Endothelial cell of umbilical vein (primary cell): ENCODE measurements around the gene H2BK1. TPM values are rescaled to one million over a fixed set of nuclear protein-coding genes. Genes with fewer than 3 reads are reported as not detected.

Source experiments
- BruUV-seq: library from RNA; stranded (reverse); fragments of 400-500 nt; replicated peaks from 2 replicates; lab custom pipeline; 2021; lab: Mats Ljungman, UMichigan
- CTCF ChIA-PET: fragments of 300-600, 350-600 bp; sonication (Branson Sonifier 250); formaldehyde crosslinking; loops from one replicate; lab custom pipeline; 2021; ENCODE audit warnings: antibody characterized with exemption, inconsistent platforms; lab: Charles Lee
- POLR2A ChIA-PET: fragments of 300-600, 350-600 bp; sonication (Branson Sonifier 250); formaldehyde crosslinking; loops from one replicate; lab custom pipeline; 2021; ENCODE audit warnings: antibody characterized with exemption, inconsistent platforms; lab: Charles Lee
- DNase-seq: peaks from one replicate; pipeline ENCODE4 v3.0.0-alpha.2; 2011; ENCODE audit warnings: low read depth, low spot score
- FAIRE-seq: peaks from 2 replicates; lab custom pipeline; 2011; peaks lifted over from hg19 to GRCh38; lab: Jason Lieb, UNC
- H2AFZ ChIP-seq: 2 replicates; pipeline ENCODE4 v1.6.0; 2012; ENCODE audit warnings: low read depth, low read length, control low read depth, inconsistent platforms
- H3K27ac ChIP-seq: 2 replicates; pipeline ENCODE4 v1.5.1; 2011; ENCODE audit warnings: low read depth, mild to moderate bottlenecking, control low read depth, low read length, moderate library complexity; ENCODE audit not compliant: insufficient read depth
- H3K27me3 ChIP-seq, 2 experiments: 2 replicates each; pipeline versions ENCODE4 v1.6.0 to v1.6.1; 2011; ENCODE audit warnings: low read length in 2 of 2, mixed read lengths in 1 of 2; ENCODE audit not compliant: control insufficient read depth in 2 of 2, insufficient read depth in 2 of 2
- H3K36me3 ChIP-seq, 2 experiments: 2 replicates in 1 of 2; 3 replicates in 1 of 2; pipeline ENCODE4 v1.5.1; 2011; ENCODE audit warnings: low read length in 2 of 2, mild to moderate bottlenecking in 1 of 2, moderate library complexity in 1 of 2; ENCODE audit not compliant: control insufficient read depth in 2 of 2, insufficient read depth in 2 of 2; ENCODE audit errors: extremely low read depth in 1 of 2
- H3K4me1 ChIP-seq: 3 replicates; pipeline ENCODE4 v1.5.1; 2011; ENCODE audit warnings: mild to moderate bottlenecking, low read length; ENCODE audit not compliant: control insufficient read depth, insufficient read depth; ENCODE audit errors: extremely low read depth
- H3K4me2 ChIP-seq: 2 replicates; pipeline ENCODE4 v1.6.1; 2011; ENCODE audit warnings: low read length, control low read depth, mixed read lengths; ENCODE audit not compliant: insufficient read depth
- H3K4me3 ChIP-seq, 3 experiments: fragments of 200-600 bp in 1 of 3; sonication (generic), shearing (Covaris generic) in 1 of 3; replicated peaks in 1 of 3; 2 replicates each; pipeline ENCODE4 v1.5.1; 2011 to 2016; ENCODE audit warnings: control low read depth in 3 of 3, low read length in 3 of 3, mild to moderate bottlenecking in 2 of 3, inconsistent platforms in 1 of 3, low read depth in 1 of 3, moderate library complexity in 1 of 3; ENCODE audit not compliant: insufficient read depth in 1 of 3
- H3K79me2 ChIP-seq: 2 replicates; pipeline ENCODE4 v1.6.0; 2012; ENCODE audit warnings: low read length, inconsistent platforms; ENCODE audit not compliant: control insufficient read depth, insufficient read depth
- H3K9ac ChIP-seq: replicated peaks from 2 replicates; pipeline ENCODE3; 2011; ENCODE audit warnings: low read length, control low read depth; ENCODE audit not compliant: insufficient read depth; ENCODE audit errors: extremely low read depth
- H3K9me1 ChIP-seq: replicated peaks from 3 replicates; pipeline ENCODE4 v1.6.0; 2011; ENCODE audit warnings: mild to moderate bottlenecking, low read length; ENCODE audit not compliant: control insufficient read depth, insufficient read depth; ENCODE audit errors: extremely low read depth
- H3K9me3 ChIP-seq: replicated peaks from 2 replicates; pipeline ENCODE4 v1.5.1; 2012; ENCODE audit warnings: low read length, inconsistent platforms; ENCODE audit not compliant: control insufficient read depth, insufficient read depth
- H4K20me1 ChIP-seq: replicated peaks from 2 replicates; pipeline ENCODE3; 2011; ENCODE audit warnings: mild to moderate bottlenecking, low read length; ENCODE audit not compliant: control insufficient read depth, insufficient read depth; ENCODE audit errors: extremely low read depth
- CTCF ChIP-seq, 2 donors: IDR thresholded peaks; 1 replicate in 1 of 2; 2 replicates in 1 of 2; pipeline ENCODE4 v1.5.1; 2011; ENCODE audit warnings: low read length in 2 of 2, mild to moderate bottlenecking in 2 of 2, moderate library complexity in 2 of 2, control low read depth in 1 of 2, inconsistent platforms in 1 of 2, low read depth in 1 of 2; ENCODE audit not compliant: insufficient read depth in 1 of 2; ENCODE audit errors: extremely low read depth in 1 of 2
- EZH2 ChIP-seq: IDR thresholded peaks from 2 replicates; pipeline ENCODE4 v1.6.1; 2012; ENCODE audit warnings: borderline replicate concordance, low read depth, mild to moderate bottlenecking, moderate library complexity, low read length, inconsistent platforms; ENCODE audit not compliant: severe bottlenecking
- FOS ChIP-seq: IDR thresholded peaks from 2 replicates; pipeline ENCODE4 v1.6.1; 2011; ENCODE audit warnings: mild to moderate bottlenecking, low read length, moderate library complexity, borderline replicate concordance; ENCODE audit not compliant: insufficient read depth
- GATA2 ChIP-seq: IDR thresholded peaks from 2 replicates; pipeline ENCODE4 v1.7.0; 2011; ENCODE audit warnings: low read depth, mild to moderate bottlenecking, moderate library complexity, mixed read lengths, low read length; ENCODE audit not compliant: insufficient read length, insufficient read depth
- JUN ChIP-seq: IDR thresholded peaks from 2 replicates; pipeline ENCODE4 v1.6.1; 2011; ENCODE audit warnings: borderline replicate concordance, low read depth; ENCODE audit not compliant: insufficient read length, insufficient read depth
- MAX ChIP-seq: IDR thresholded peaks from 2 replicates; pipeline ENCODE4 v1.6.1; 2011; ENCODE audit not compliant: insufficient read depth, insufficient read length
- MYC ChIP-seq: IDR thresholded peaks from one replicate; pipeline ENCODE4 v1.6.1; 2011; ENCODE audit warnings: mild to moderate bottlenecking, low read depth, low read length
- POLR2A ChIP-seq: IDR thresholded peaks from 2 replicates; pipeline ENCODE4 v1.6.1; 2012; ENCODE audit warnings: low read depth, mild to moderate bottlenecking, control low read depth, low read length
- POLR2AphosphoS5 ChIP-seq: IDR thresholded peaks from 2 replicates; pipeline ENCODE4 v1.6.1; 2012; ENCODE audit warnings: low read depth, mild to moderate bottlenecking, control low read depth, low read length, moderate library complexity; ENCODE audit not compliant: insufficient read depth
- dilution Hi-C: fragments of 300-500 bp; cut with MboI; formaldehyde crosslinking; loops from one replicate; pipeline ENCODE4 v1.15.0; 2019; ENCODE audit warnings: low sequenced_read_pairs; ENCODE audit not compliant: extremely low pct_ligation_motif_present
- intact Hi-C: fragments of 100-400 bp; cut with micrococcal nuclease; formaldehyde crosslinking; loops from one replicate; pipeline ENCODE4 v1.10.0; 2022
- polyA plus RNA-seq, 4 experiments: library from polyadenylated mRNA; depleted of rRNA in 3 of 4; stranded (reverse) in 3 of 4; unstranded in 1 of 4; fragments of >200 nt; gene quantifications; 2 replicates each; pipeline versions ENCODE4 v1.2.1 to v1.2.3, GENCODE V29; 2011 to 2012; ENCODE audit warnings: missing spikeins in 1 of 4
- total RNA-seq: library from RNA; stranded (reverse); gene quantifications from 2 replicates; pipeline ENCODE4 v1.2.3, GENCODE V29; 2021

H2BK1 gene
- total and polyA plus RNA-seq, 2 donors (not counting 3 experiments of a cell fraction or from before 2014, with no cell fraction given) = not detected

- POLR2A ChIA-PET = interaction anchor here (2.5 kb wide), 1 partner anchor 20 kb away, joined by 5 read pairs; the partner anchor contains the start of gene ABCF2
- no TSS peak for BruUV-seq
These were observed 3.0 kb downstream of the H2BK1 start for GRCh38 chr7:151207315-151207714.

More at GRCh38 chr7:151207315-151207714, 3.0 kb downstream of the H2BK1 start:
- TF ChIP-seq CTCF (IDR thresholded peaks at IDR 0.05; ENCODE audit: extremely low read depth in 1 of 2, insufficient read depth in 1 of 2, low read depth in 1 of 2, low read length in 2 of 2) = no peak
- TF ChIP-seq POLR2A = no peak
- TF ChIP-seq GATA2 = no peak
- no peak for TF ChIP-seq MAX
- TF ChIP-seq EZH2 = no peak
- no peak for TF ChIP-seq POLR2AphosphoS5
- no peak for TF ChIP-seq FOS
- no peak for TF ChIP-seq JUN
- no peak for TF ChIP-seq MYC
- H3K4me2 ChIP-seq = no peak overlapping the region
- CTCF ChIA-PET = interaction anchor here (1.4 kb wide), 1 partner anchor 37 kb away, joined by 3 read pairs; no protein-coding TSS in a partner anchor
- H3K4me1 ChIP-seq = no peaks in the 10 kb centered on the region
- no peak overlapping the region for H3K27ac ChIP-seq
- no peaks in the 10 kb centered on the region for H3K9me3 ChIP-seq
- H4K20me1 ChIP-seq = no peaks in the 10 kb centered on the region
- H3K79me2 ChIP-seq = no peaks in the 10 kb centered on the region
- FAIRE-seq (no peak), DNase-seq (no peak)
- no peak overlapping the region for H3K4me3 ChIP-seq
- H3K27me3 ChIP-seq = peaks cover 2 to 9% of the 10 kb centered on the region in 2 experiments
- H3K9me1 ChIP-seq = no peaks in the 10 kb centered on the region
- H3K9ac ChIP-seq = no peak overlapping the region
- dilution Hi-C loops (no loop called here), intact Hi-C loops (no loop called here)
- no peaks in the 10 kb centered on the region for H3K36me3 ChIP-seq
- no peak overlapping the region for H2AFZ ChIP-seq
